T-cell (primary cell): Measurements from ENCODE around the gene TXNRD1. TPM values are rescaled to one million over a fixed set of nuclear protein-coding genes. Genes with fewer than 3 reads are reported as not detected.
"Not testable (repeated sequence)": the region's sequence is repeated elsewhere in the genome, so short reads cannot be mapped to it uniquely, and the experiment has no call there.

Experiments
- ATAC-seq, 4 experiments: fragments of 200-7000 bp in 3 of 4; fragments of 150-1000 bp in 1 of 4; cut with Tn5 transposase; replicated peaks in 1 of 4; 1 replicate in 3 of 4; 2 replicates in 1 of 4; pipeline ENCODE4 v1.10.0; 2021; ENCODE audit warnings: moderate library complexity in 3 of 4, mild to moderate bottlenecking in 2 of 4, moderate number of reproducible peaks in 1 of 4
- CTCF ChIA-PET, 2 donors: fragments of 300-600 bp; sonication (Branson Sonifier 250); formaldehyde crosslinking; loops; one replicate each; lab custom pipeline; 2022; ENCODE audit warnings: antibody characterized with exemption in 2 of 2; lab: Charles Lee
- POLR2A ChIA-PET, 2 donors: fragments of 300-600 bp; sonication (Branson Sonifier 250); formaldehyde crosslinking; loops; one replicate each; lab custom pipeline; 2022; ENCODE audit warnings: antibody characterized with exemption in 2 of 2; lab: Charles Lee
- DNase-seq, 35 experiments: peaks; one replicate each; pipeline versions ENCODE4 v3.0.0 to v3.0.0-alpha.2; 2013 to 2023
- H3K27ac ChIP-seq: one replicate; pipeline ENCODE4 v1.5.1; 2013; ENCODE audit warnings: low read length
- H3K27me3 ChIP-seq, 2 experiments: replicated peaks in 1 of 2; 1 replicate in 1 of 2; 2 replicates in 1 of 2; pipeline versions ENCODE4 v1.6.1 to v1.7.0; 2013; ENCODE audit warnings: low read length in 1 of 2, mixed read lengths in 1 of 2; ENCODE audit not compliant: control insufficient read depth in 2 of 2, insufficient read depth in 2 of 2; ENCODE audit errors: extremely low read depth in 1 of 2
- H3K36me3 ChIP-seq, 2 donors: 1 replicate in 1 of 2; 2 replicates in 1 of 2; pipeline versions ENCODE4 v1.6.1 to v1.7.0; 2013; ENCODE audit warnings: low read length in 1 of 2; ENCODE audit not compliant: control insufficient read depth in 2 of 2, insufficient read depth in 1 of 2; ENCODE audit errors: extremely low read depth in 1 of 2
- H3K4me1 ChIP-seq, 2 experiments: 1 replicate in 1 of 2; 2 replicates in 1 of 2; pipeline versions ENCODE4 v1.6.1 to v1.7.0; 2013; ENCODE audit warnings: low read length in 2 of 2, mixed read lengths in 1 of 2; ENCODE audit not compliant: insufficient read depth in 2 of 2, control insufficient read depth in 1 of 2; ENCODE audit errors: extremely low read depth in 1 of 2
- H3K4me3 ChIP-seq, 2 donors: 1 replicate in 1 of 2; 2 replicates in 1 of 2; pipeline versions ENCODE4 v1.5.1 to v1.7.0; 2013; ENCODE audit warnings: mild to moderate bottlenecking in 2 of 2, low read length in 1 of 2, moderate library complexity in 1 of 2; ENCODE audit not compliant: control insufficient read depth in 1 of 2; ENCODE audit errors: extremely low read depth in 1 of 2
- H3K9me3 ChIP-seq: 2 replicates; pipeline ENCODE4 v1.7.0; 2013
- H3K27ac Mint-ChIP-seq, 2 donors: one replicate each; pipeline ENCODE4 v1.8.0; 2020 to 2021; ENCODE audit warnings: mild to moderate bottlenecking in 2 of 2, mixed read lengths in 2 of 2
- H3K27me3 Mint-ChIP-seq, 2 donors: one replicate each; pipeline ENCODE4 v1.8.0; 2021 to 2022; ENCODE audit warnings: mixed read lengths in 2 of 2
- H3K36me3 Mint-ChIP-seq: one replicate; pipeline ENCODE4 v1.8.0; 2021; ENCODE audit warnings: mixed read lengths
- H3K4me1 Mint-ChIP-seq, 3 donors: one replicate each; pipeline ENCODE4 v1.8.0; 2020 to 2022; ENCODE audit warnings: mixed read lengths in 3 of 3, mild to moderate bottlenecking in 1 of 3
- H3K4me3 Mint-ChIP-seq, 3 donors: one replicate each; pipeline ENCODE4 v1.8.0; 2020 to 2022; ENCODE audit warnings: mild to moderate bottlenecking in 3 of 3, mixed read lengths in 3 of 3, moderate library complexity in 3 of 3
- H3K9me3 Mint-ChIP-seq, 3 donors: one replicate each; pipeline ENCODE4 v1.8.0; 2020 to 2022; ENCODE audit warnings: mixed read lengths in 3 of 3
- WGBS: methylation state at CpG from one replicate; pipeline ENCODE4 v1.1.5; 2013; ENCODE audit warnings: missing lambda C conversion rate; ENCODE audit not compliant: insufficient coverage; 5-methylcytosine and 5-hydroxymethylcytosine counted together
- total RNA-seq, 35 experiments: library from RNA in 6 of 35; stranded (reverse) in 6 of 35; fragments of 120-200 nt in 1 of 35; gene quantifications; one replicate each; pipeline versions ENCODE4 v1.2.1 to v1.2.4 and lab custom pipeline; 2013 to 2026

The TXNRD1 gene
- total RNA-seq, 5 donors from 2014 or later (not counting 1 experiment from before 2014, with no cell fraction given) = 33.1 to 91.7 (median 68.9) TPM

DNA sequence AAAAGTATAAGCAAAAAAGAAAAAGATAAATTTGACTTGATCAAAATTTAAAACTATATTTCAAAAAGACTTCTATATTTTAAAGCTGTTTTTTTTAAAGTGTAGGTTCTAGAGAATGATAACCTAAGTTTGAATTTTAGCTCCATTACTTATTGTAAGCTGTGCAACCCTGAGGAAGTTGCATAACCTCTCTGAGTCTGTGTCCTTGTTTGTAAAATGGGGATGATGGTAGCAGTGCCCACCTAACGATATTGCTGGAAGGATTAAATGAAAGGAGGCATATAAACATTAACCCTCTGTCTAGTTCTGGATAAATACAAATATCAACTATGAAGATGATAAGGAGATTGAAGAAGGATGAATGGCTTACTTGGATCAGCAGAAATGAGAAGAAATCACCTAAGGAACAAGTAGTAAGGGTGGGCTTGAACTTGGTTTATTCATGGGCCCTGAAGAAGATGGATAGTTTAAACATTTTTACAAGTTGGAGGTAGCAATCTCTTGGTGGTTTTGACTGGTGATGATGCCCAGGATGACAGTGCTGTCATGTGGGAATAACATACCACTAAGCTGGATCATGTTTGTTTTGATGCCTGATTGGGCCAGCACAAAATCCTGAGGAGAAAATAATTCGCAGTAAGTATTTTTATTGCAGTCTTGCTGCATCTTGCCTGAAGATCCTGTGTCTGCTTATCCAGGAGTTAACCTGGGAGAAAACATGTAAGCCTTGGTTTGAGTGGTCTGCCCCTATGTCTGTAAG lies 35.0 kb downstream of the TXNRD1 start:
- Histone ChIP-seq H3K27ac (no peak overlapping the region), H3K4me1 (no peaks in the 10 kb centered on the region), H3K9me3 (no peaks in the 10 kb centered on the region), H3K4me3 (no peak overlapping the region), H3K27me3 (no peaks in the 10 kb centered on the region), H3K36me3 (no peaks in the 10 kb centered on the region)
- Mint-ChIP-seq H3K4me3 (no peak overlapping the region), H3K36me3 (no peaks in the 10 kb centered on the region), H3K4me1 (no peaks in the 10 kb centered on the region), H3K27me3 (no peaks in the 10 kb centered on the region), H3K9me3 (no peaks in the 10 kb centered on the region), H3K27ac (no peak overlapping the region)
- ATAC-seq = no peak
- ChIA-PET CTCF (interaction anchor here in 1 of 2 donors (0.6 kb wide), 1 partner anchor 34 kb away, joined by 3 read pairs; no protein-coding TSS in a partner anchor), POLR2A (no interaction called here)
- DNase-seq = no peak
- 100% methylated on average over 1 of the region's 2 CpGs for WGBS

DNA sequence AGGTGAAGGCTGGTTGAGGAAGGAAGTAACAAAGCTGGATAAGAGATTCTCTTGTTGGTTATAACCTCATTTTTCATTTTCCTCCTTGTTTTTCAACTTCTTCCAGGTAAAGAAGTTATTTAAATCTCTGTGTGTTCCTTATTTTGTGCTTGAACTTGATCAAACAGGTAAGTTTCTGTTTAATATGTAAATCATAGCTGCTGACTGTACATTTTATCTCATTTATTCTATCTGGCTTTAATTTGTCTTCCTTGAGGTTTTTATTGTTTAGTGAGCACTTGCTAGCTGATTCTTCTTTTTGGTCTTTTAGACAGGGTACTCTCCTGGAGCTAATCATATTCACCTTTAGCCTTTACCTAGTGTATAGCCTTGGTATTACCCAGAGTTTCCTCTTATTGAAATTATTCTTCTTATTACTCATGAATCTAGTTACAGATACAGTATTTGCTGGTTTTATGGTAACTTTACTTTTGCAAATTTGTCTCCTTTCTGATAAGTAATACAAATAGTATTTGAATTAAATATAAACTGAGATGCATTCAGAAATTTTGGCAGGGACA lies 42.4 kb downstream of the TXNRD1 start:
- Histone ChIP-seq H3K4me1 (no peaks in the 10 kb centered on the region), H3K4me3 (no peak overlapping the region), H3K27me3 (no peaks in the 10 kb centered on the region), H3K36me3 (no peaks in the 10 kb centered on the region), H3K9me3 (no peaks in the 10 kb centered on the region), H3K27ac (no peak overlapping the region)
- Mint-ChIP-seq H3K4me3 (no peak overlapping the region), H3K9me3 (no peaks in the 10 kb centered on the region), H3K4me1 (no peaks in the 10 kb centered on the region), H3K36me3 (no peaks in the 10 kb centered on the region), H3K27ac (no peak overlapping the region), H3K27me3 (no peaks in the 10 kb centered on the region)
- ChIA-PET CTCF (interaction anchor here (0.7 to 0.9 kb wide), 3 partner anchors 10 to 116 kb away, joined by 3 to 7 read pairs (median 3); no protein-coding TSS in a partner anchor), POLR2A (no interaction called here)
- ATAC-seq (no peak), DNase-seq (no peak)

DNA sequence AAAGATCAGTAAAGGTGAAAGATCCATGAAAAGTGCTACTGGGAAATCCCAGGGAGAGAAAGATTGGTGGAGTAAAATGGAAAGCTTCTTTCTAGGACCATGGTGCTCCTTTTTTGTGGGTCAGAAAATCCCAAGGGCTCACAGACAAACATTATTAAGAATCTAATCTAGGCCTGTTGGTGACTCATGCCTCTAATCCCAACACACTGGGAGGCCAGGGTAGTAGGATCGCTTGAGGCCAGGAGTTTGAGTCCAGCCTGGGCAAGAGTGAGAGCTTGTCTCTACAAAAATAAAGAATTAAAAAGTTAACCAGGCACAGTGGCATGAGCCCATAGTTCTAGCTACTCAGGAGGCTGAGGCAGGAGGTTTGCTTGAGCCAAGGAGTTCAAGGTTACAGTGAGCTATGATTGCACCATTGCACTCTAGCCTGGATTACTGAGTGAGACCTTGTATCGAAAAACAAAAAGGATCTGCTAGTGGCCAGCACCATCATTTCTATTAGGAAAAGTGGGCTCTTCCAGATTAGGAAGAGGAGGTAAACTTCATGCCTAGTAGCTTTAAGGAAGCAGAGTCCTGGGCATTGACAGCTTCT lies 43.0 kb downstream of the TXNRD1 start:
- POLR2A ChIA-PET = no interaction called here
- H3K27me3 Mint-ChIP-seq = no peaks in the 10 kb centered on the region

DNA sequence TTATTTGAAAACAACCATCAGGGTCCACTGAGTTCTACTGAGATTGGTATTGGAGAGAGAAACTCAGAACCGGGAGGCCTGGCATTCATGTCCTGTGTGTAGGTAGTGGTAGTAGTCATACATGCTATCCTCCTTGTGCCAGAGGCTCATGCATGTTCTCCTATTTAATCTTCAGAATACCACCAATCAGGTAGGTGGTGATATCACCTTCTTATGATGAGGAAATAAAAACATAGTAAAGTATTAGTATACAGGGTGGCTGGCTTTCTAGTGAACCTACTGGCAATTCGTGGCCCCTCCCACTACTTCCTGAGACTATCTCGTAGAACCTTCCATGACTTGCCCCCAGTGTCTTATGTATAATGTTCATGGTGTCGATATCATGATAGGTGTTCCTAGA lies 47.4 kb downstream of the TXNRD1 start:
- Histone ChIP-seq H3K27me3 (no peaks in the 10 kb centered on the region), H3K4me3 (no peak overlapping the region), H3K4me1 (no peaks in the 10 kb centered on the region), H3K27ac (no peak overlapping the region), H3K36me3 (no peaks in the 10 kb centered on the region), H3K9me3 (no peaks in the 10 kb centered on the region)
- WGBS = no CpG with 5 or more reads among the region's 4 CpGs
- Mint-ChIP-seq H3K4me1 (no peaks in the 10 kb centered on the region), H3K27me3 (no peaks in the 10 kb centered on the region), H3K27ac (no peak overlapping the region), H3K4me3 (no peak overlapping the region), H3K36me3 (no peaks in the 10 kb centered on the region), H3K9me3 (no peaks in the 10 kb centered on the region)
- no peak for DNase-seq
- ChIA-PET CTCF (no interaction called here), POLR2A (no interaction called here)
- ATAC-seq = no peak

More for the DNA sequence above, 43.0 kb downstream of the TXNRD1 start:
- no peak overlapping the region for H3K4me3 ChIP-seq
- no peak overlapping the region for H3K4me3 Mint-ChIP-seq
- DNase-seq (no peak), ATAC-seq (no peak)
- H3K9me3 Mint-ChIP-seq = no peaks in the 10 kb centered on the region
- no peaks in the 10 kb centered on the region for H3K36me3 ChIP-seq
- H3K27ac Mint-ChIP-seq = no peak overlapping the region
- H3K4me1 Mint-ChIP-seq = no peaks in the 10 kb centered on the region
- WGBS = 100% methylated on average over 1 of the region's 2 CpGs
- H3K9me3 ChIP-seq = no peaks in the 10 kb centered on the region
- no peaks in the 10 kb centered on the region for H3K36me3 Mint-ChIP-seq
- H3K4me1 ChIP-seq = no peaks in the 10 kb centered on the region
- H3K27ac ChIP-seq = no peak overlapping the region
- CTCF ChIA-PET = interaction anchor here (0.8 to 0.9 kb wide), 2 partner anchors 62 to 116 kb away, joined by 3 read pairs; no protein-coding TSS in a partner anchor
- H3K27me3 ChIP-seq = no peaks in the 10 kb centered on the region

DNA sequence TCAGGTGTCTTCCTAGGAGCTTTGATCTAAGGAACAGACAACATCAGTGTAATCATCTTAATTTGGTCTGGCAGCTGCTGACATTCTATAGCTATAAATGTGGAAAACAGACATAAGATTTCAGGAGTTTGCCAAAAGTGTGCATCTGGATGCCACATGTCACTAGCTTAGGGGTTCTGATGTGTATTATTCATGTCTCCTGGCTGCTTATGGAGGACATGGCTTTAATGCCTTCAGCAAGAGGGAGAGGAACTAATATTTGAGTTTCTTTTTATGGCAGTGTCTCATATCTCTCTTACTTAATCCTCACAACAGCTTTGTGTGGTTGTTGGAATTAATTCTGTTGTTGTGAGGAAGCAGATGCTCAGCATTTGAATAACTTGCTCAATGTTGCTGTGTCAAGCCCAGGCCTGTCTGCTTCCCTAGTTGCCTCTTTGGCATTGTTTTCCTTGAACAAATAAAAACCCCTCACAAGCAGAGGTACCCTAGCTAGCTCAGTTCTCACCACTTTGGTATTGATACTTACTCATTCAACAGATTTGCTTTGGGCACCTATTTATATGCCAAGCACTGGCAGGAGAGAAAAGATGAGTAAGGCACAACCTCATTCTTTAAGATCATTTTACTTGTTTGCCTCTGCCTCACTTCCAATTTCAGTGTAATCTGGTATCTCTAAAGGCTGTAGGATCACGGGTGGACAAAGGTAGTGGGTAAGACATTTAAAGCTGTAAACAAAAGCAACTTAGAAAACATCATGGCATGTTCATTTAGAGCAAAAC lies 48.2 kb downstream of the TXNRD1 start:
- ChIA-PET CTCF (no interaction called here), POLR2A (no interaction called here)
- DNase-seq (no peak), ATAC-seq (no peak)
- Histone ChIP-seq H3K27ac (no peak overlapping the region), H3K27me3 (no peaks in the 10 kb centered on the region), H3K4me3 (no peak overlapping the region), H3K4me1 (no peaks in the 10 kb centered on the region), H3K36me3 (no peaks in the 10 kb centered on the region), H3K9me3 (no peaks in the 10 kb centered on the region)
- 100% methylated on average over 1 of the region's 1 CpG for WGBS
- Mint-ChIP-seq H3K36me3 (no peaks in the 10 kb centered on the region), H3K4me3 (no peak overlapping the region), H3K27me3 (peaks cover 0 to 1% of the 10 kb centered on the region in 2 donors), H3K9me3 (no peaks in the 10 kb centered on the region), H3K4me1 (no peaks in the 10 kb centered on the region), H3K27ac (no peak overlapping the region)

DNA sequence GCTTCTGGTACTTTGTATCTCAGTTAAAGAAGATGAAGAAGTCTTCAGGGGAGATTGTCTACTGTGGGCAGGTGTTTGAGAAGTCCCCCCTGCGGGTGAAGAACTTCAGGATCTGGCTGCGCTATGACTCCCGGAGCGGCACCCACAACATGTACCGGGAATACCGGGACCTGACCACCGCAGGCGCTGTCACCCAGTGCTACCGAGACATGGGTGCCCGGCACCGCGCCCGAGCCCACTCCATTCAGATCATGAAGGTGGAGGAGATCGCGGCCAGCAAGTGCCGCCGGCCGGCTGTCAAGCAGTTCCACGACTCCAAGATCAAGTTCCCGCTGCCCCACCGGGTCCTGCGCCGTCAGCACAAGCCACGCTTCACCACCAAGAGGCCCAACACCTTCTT lies 49.9 kb downstream of the TXNRD1 start:
- H3K4me1 ChIP-seq, H3K9me3 ChIP-seq, CTCF ChIA-PET, H3K36me3 ChIP-seq, H3K4me3 ChIP-seq, H3K27ac ChIP-seq, H3K4me3 Mint-ChIP-seq, ATAC-seq, H3K4me1 Mint-ChIP-seq, H3K36me3 Mint-ChIP-seq, H3K27me3 ChIP-seq, H3K9me3 Mint-ChIP-seq, H3K27ac Mint-ChIP-seq, POLR2A ChIA-PET, H3K27me3 Mint-ChIP-seq: not testable (repeated sequence)
- no CpG with 5 or more reads among the region's 24 CpGs for WGBS
- peak in 1 of 35 experiments; percentile 7 for DNase-seq
